NCI-H1417 (cell line): ENCODE measurements around the gene SRP54.
A peak's percentile ranks its signal among the peaks of the same experiment; 100 is the strongest.
"Not testable (repeated sequence)": the region's sequence is repeated elsewhere in the genome, so short reads cannot be mapped to it uniquely, and the experiment has no call there.

ENCODE experiments used
- DNase-seq, 3 experiments: peaks; one replicate each; lab custom pipeline; 2025; lab: John Stamatoyannopoulos, UW

SRP54 gene

GRCh38 chr14:35046751-35047536 is 64.2 kb downstream of the SRP54 start:
- peak; percentile 52 to 85 (median 81) for DNase-seq

DNA sequence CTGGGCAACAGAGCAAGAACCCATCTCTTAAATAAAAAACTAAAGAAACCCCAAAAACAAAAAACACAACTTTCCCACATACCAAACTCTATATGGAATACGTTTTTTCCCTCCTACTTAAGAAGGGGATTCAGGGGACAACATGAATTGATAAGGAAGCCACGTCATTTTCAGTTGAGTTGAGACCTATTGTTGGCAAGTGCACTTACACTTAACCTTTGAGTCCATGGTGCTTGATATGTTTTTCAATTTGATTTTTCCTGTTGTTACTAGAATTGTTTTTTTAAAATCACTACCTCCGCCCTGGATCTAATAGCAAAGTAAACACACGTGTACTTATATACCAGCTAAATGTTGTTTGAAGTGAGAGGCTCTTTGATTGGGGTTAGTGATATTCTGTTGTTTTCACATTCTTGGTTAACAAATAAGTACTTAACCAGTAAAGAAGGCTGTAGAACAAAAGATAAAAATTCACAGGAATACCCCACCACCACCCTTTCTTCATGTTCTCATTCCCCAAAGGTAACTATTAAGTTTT is 65.3 kb downstream of the SRP54 start:
- DNase-seq: peak in 1 of 3 experiments; percentile 45

DNA sequence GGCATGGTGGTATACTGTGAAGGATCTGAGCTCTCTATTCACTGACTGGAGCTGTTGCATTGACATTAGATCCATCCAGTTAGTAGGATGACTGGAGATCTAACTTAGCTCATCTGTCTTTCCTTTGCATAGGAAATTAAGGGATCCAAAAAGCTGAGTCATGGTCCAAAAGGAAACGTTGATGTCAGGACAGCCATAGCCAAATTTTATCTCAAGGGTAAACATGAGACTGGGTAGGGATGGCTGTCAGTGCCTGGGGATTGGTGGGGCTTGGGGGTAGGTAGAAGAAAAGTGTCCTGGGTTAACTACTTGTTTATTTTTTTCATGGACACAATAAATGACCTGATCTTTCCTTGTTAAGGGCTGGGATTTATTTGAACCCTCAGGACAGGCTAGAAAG is 67.9 kb downstream of the SRP54 start:
- no peak for DNase-seq

DNA sequence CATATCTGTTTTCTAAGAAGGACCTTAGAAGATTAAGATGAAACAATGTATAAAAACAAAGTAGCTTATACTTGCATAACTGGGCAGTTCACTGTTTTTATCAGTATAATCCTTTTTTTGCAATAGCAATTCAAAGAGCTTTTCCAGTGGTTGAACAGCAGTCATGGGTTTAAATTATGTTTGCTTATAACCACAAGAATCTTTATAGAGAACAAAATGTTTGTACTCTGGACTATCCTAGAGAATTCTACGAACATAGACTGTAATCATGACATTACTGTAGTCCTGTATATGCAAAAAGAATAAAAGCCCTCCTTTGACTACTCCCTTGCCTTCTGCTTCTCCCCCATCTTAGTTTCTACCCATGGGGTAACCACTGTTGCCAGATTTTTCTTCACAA is 69.0 kb downstream of the SRP54 start:
- no peak for DNase-seq

DNA sequence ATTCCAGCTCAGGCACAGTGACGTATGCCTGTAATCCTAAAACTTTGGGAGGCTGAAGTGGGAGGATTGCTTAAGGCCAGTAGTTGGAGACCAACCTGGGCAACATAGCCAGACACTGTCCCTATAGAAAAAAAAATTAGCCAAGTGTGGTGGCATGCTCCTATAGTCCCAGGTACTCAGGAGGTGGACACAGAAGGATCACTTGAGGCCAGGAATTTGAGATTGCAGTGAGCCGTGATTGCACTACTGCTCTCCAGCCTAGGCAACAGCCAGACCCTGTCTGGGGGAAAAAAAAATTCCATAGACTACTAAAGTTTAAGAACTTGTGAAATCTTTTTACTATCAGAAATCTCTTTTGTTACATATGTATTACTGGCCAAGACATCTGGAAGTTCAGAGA is 69.8 kb downstream of the SRP54 start:
- DNase-seq: no peak

GRCh38 chr14:35061113-35061791 is 78.5 kb downstream of the SRP54 start:
- not testable (repeated sequence) for DNase-seq

DNA sequence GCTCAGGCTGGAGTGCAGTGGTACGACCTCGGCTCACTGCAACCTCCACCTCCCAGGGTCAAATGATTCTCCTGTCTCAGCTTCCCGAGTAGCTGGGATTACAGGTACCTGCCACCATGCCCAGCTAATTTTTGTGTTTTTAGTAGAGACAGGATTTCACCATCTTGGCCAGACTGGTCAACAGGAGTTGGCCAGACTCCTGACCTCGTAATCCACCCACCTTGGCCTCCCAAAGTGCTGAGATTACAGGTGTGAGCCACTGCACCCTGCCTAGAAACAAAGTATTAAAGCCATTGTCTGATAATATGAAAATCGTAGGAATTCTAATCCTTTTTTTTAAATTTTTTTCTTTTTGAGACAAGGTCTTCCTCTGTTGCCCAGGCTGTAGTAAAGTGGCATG is 82.9 kb downstream of the SRP54 start:
- DNase-seq: not testable (repeated sequence)

- DNase-seq: no peak
These were observed 85.6 kb downstream of the SRP54 start for GRCh38 chr14:35068238-35069012.

GRCh38 chr14:35072226-35072625 is 89.4 kb downstream of the SRP54 start:
- DNase-seq: no peak

DNA sequence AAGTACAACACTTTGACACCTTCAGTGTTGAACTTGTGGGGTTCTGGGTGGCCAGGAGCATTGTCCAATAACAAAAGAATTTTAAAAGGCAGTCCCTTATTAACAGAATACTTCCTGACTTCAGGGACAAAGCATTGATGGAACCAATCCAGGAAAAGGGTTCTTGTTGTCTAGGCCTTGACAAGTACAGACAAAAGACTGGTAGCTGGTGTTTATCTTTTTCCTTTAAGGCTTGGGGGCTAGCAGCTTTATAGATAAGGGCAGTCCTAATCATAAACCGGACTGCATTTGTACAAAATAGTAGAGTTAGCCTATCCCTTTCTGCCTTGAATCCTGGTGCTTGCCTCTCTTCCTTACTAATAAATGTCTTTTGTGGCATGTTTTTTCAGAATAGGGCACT is 90.7 kb downstream of the SRP54 start:
- no peak for DNase-seq

DNA sequence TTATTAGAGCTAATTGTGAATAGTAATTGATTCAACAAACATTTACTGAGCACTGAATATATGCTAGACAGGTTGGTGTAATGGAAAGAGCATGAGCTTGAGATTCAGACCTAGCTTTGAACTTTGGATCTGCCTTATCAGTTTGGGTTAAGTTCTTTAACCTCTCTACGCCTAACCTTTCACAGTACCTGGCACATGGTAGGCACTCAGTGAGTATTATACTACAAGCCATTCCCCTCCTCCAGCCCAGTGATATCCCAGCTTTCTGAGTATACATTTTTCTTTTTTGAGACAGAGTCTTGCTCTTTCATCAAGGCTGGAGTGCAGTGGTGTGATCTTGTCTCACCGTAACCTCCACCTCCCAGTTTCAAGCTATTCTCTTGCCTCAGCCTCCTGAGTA is 95.3 kb downstream of the SRP54 start:
- DNase-seq: no peak
